Esophagus muscularis mucosa (tissue), 3 donors: Measurements from ENCODE around the gene PTN.

Experiments used
- CTCF ChIP-seq, 3 experiments: fragments of 200-600 bp in 2 of 3; fragments of 450-650 bp in 1 of 3; sonication (generic) in 2 of 3; IDR thresholded peaks; one replicate each; pipeline ENCODE4 v1.5.1; 2017 to 2019; ENCODE audit warnings: antibody characterized with exemption in 3 of 3, mild to moderate bottlenecking in 2 of 3, moderate library complexity in 1 of 3
- EP300 ChIP-seq: sonication (generic); formaldehyde crosslinking; IDR thresholded peaks from one replicate; pipeline ENCODE4 v1.6.1; 2017; ENCODE audit warnings: antibody characterized with exemption

- no peak for TF ChIP-seq CTCF (IDR thresholded peaks at IDR 0.05)
- TF ChIP-seq EP300: no peak
These were observed 136.8 kb downstream of the PTN start for GRCh38 chr7:137206770-137207169.
